Loucy (cell line): ENCODE data around the gene DENND4A.

Source experiments
- H2AFZ ChIP-seq: fragments of 200-600 bp; sonication (generic); 2 replicates; pipeline ENCODE4 v1.6.0; 2016; ENCODE audit warnings: antibody characterized with exemption, mild to moderate bottlenecking, low read length, moderate library complexity
- H3F3A ChIP-seq: fragments of 200-600 bp; 2 replicates; pipeline ENCODE4 v1.6.0; 2016; ENCODE audit warnings: antibody characterized with exemption, low read depth, mild to moderate bottlenecking
- H3K27me3 ChIP-seq: fragments of 200-600 bp; sonication (generic); 2 replicates; pipeline ENCODE4 v1.6.1; 2014; ENCODE audit warnings: low read length, mild to moderate bottlenecking; ENCODE audit not compliant: insufficient read depth, poor library complexity, severe bottlenecking
- H3K36me3 ChIP-seq: fragments of 200-600 bp; sonication (generic); 2 replicates; pipeline ENCODE4 v1.6.1; 2016; ENCODE audit warnings: low read length; ENCODE audit not compliant: insufficient read depth
- H3K4me1 ChIP-seq: fragments of 200-600 bp; sonication (generic); 2 replicates; pipeline ENCODE4 v1.5.1; 2014; ENCODE audit warnings: low read length, mild to moderate bottlenecking; ENCODE audit not compliant: insufficient read depth, poor library complexity, severe bottlenecking
- H3K4me2 ChIP-seq: fragments of 200-600 bp; sonication (generic); 2 replicates; pipeline ENCODE4 v1.6.0; 2014; ENCODE audit warnings: antibody characterized with exemption, low read length, low read depth, mild to moderate bottlenecking; ENCODE audit not compliant: poor library complexity, severe bottlenecking
- H3K4me3 ChIP-seq: fragments of 200-600 bp; sonication (generic); 2 replicates; pipeline ENCODE4 v1.5.1; 2014; ENCODE audit warnings: low read length, mild to moderate bottlenecking, mixed read lengths; ENCODE audit not compliant: poor library complexity, severe bottlenecking
- H3K79me2 ChIP-seq: fragments of 200-600 bp; sonication (generic); 2 replicates; pipeline ENCODE4 v1.6.1; 2014; ENCODE audit warnings: low read length; ENCODE audit not compliant: insufficient read depth
- H3K9ac ChIP-seq: fragments of 200-600 bp; sonication (generic); 2 replicates; pipeline ENCODE4 v1.6.0; 2014; ENCODE audit warnings: mild to moderate bottlenecking, low read depth, low read length, moderate library complexity; ENCODE audit not compliant: poor library complexity, severe bottlenecking
- H3K9me2 ChIP-seq: fragments of 200-600 bp; sonication (generic); replicated peaks from 2 replicates; pipeline ENCODE4 v1.6.1; 2016; ENCODE audit warnings: low read depth, low read length, mixed read lengths
- H3K9me3 ChIP-seq: fragments of 200-600 bp; sonication (generic); 2 replicates; pipeline ENCODE4 v1.6.1; 2014; ENCODE audit warnings: mild to moderate bottlenecking, antibody characterized with exemption, low read length, low read depth; ENCODE audit not compliant: insufficient read depth
- H4K20me1 ChIP-seq: fragments of 200-600 bp; sonication (generic); 2 replicates; pipeline ENCODE4 v1.6.0; 2014; ENCODE audit warnings: antibody characterized with exemption, low read length, mild to moderate bottlenecking; ENCODE audit not compliant: insufficient read depth, poor library complexity, severe bottlenecking
- CTCF ChIP-seq: fragments of 200-600 bp; sonication (generic); conservative IDR thresholded peaks from 2 replicates; pipeline ENCODE4 v1.5.1; 2014; ENCODE audit warnings: mild to moderate bottlenecking, antibody characterized with exemption, low read length
- EZH2phosphoT487 ChIP-seq: fragments of 200-600 bp; IDR thresholded peaks from 2 replicates; pipeline ENCODE4 v1.6.1; 2018; ENCODE audit warnings: antibody characterized with exemption, mild to moderate bottlenecking, moderate library complexity, borderline replicate concordance

DENND4A gene

GRCh38 chr15:65653341-65653740 is 138.8 kb downstream of the DENND4A start:
- Histone ChIP-seq H3K9me2 (no peaks in the 10 kb centered on the region), H3K4me3 (no peak overlapping the region)

GRCh38 chr15:65651831-65652749 is 140.0 kb downstream of the DENND4A start:
- Histone ChIP-seq H2AFZ (no peak overlapping the region), H3F3A (no peaks in the 10 kb centered on the region), H3K79me2 (no peaks in the 10 kb centered on the region), H3K4me3 (no peak overlapping the region), H3K9me3 (no peaks in the 10 kb centered on the region), H3K4me1 (no peaks in the 10 kb centered on the region), H4K20me1 (no peaks in the 10 kb centered on the region), H3K9ac (no peak overlapping the region), H3K9me2 (no peaks in the 10 kb centered on the region), H3K4me2 (no peak overlapping the region), H3K36me3 (peaks cover 3% of the 10 kb centered on the region; the same call in 1 of the 2 replicates), H3K27me3 (no peaks in the 10 kb centered on the region)
- TF ChIP-seq EZH2phosphoT487 (no peak), CTCF (no peak)

More at GRCh38 chr15:65653341-65653740, 138.8 kb downstream of the DENND4A start:
- H3K79me2 ChIP-seq = no peaks in the 10 kb centered on the region
- peaks cover 3% of the 10 kb centered on the region; the same call in 1 of the 2 replicates for H3K36me3 ChIP-seq
- H3K4me1 ChIP-seq = no peaks in the 10 kb centered on the region
- no peak overlapping the region for H3K9ac ChIP-seq
- H3K9me3 ChIP-seq = no peaks in the 10 kb centered on the region
- no peaks in the 10 kb centered on the region for H3F3A ChIP-seq
- no peak for TF ChIP-seq EZH2phosphoT487
- no peak for TF ChIP-seq CTCF
- no peak overlapping the region for H2AFZ ChIP-seq
- H3K4me2 ChIP-seq = no peak overlapping the region
- H3K27me3 ChIP-seq = no peaks in the 10 kb centered on the region
- no peaks in the 10 kb centered on the region for H4K20me1 ChIP-seq

GRCh38 chr15:65651042-65651322 is 141.1 kb downstream of the DENND4A start:
- Histone ChIP-seq H3K36me3 (peaks cover 3% of the 10 kb centered on the region; the same call in 1 of the 2 replicates), H3K9me3 (no peaks in the 10 kb centered on the region), H3K4me1 (no peaks in the 10 kb centered on the region), H3K27me3 (no peaks in the 10 kb centered on the region), H3K9ac (no peak overlapping the region), H3F3A (no peaks in the 10 kb centered on the region), H3K4me3 (no peak overlapping the region), H3K79me2 (no peaks in the 10 kb centered on the region), H3K9me2 (no peaks in the 10 kb centered on the region), H4K20me1 (no peaks in the 10 kb centered on the region), H2AFZ (no peak overlapping the region), H3K4me2 (no peak overlapping the region)
- no peak for TF ChIP-seq CTCF
- TF ChIP-seq EZH2phosphoT487 = no peak
